ENCODE results near the gene LAMB3.

Gene LAMB3

GRCh38 chr1:209620487-209620884, 31.7 kb downstream of the LAMB3 start (continued):
- TF ChIP-seq HIC1 (tag by site-specific recombination; IDR thresholded peaks at IDR 0.05) (0 out of 2 replicates have a peak, but pooled peaks have one; percentile 15), ZFP41 (tag by site-specific recombination; IDR thresholded peaks at IDR 0.05; ENCODE audit: borderline replicate concordance) (no peak), ZBTB8A (tag by site-specific recombination; IDR thresholded peaks at IDR 0.05) (no peak), BCL6B (tag by site-specific recombination; IDR thresholded peaks at IDR 0.05) (no peak), ZNF843 (tag by site-specific recombination; IDR thresholded peaks at IDR 0.05) (no peak), ZNF610 (tag by site-specific recombination; IDR thresholded peaks at IDR 0.05; ENCODE audit: borderline replicate concordance) (no peak), ZNF768 (tag by site-specific recombination; IDR thresholded peaks at IDR 0.05) (0 out of 2 replicates have a peak, but pooled peaks have one; percentile 64), ZNF362 (tag by site-specific recombination; IDR thresholded peaks at IDR 0.05) (no peak)

GRCh38 chr1:209619696-209620486, 32.3 kb downstream of the LAMB3 start:
- Histone ChIP-seq H3K4me1 (ENCODE audit: control insufficient read depth, insufficient read depth, low read length) (no peaks in the 10 kb centered on the region), H3K9me3 (ENCODE audit: control insufficient read depth, insufficient read depth, low read depth, low read length) (no peaks in the 10 kb centered on the region), H3K4me3 (ENCODE audit: low read depth, low read length) (no peak overlapping the region), H3K36me3 (ENCODE audit: control insufficient read depth in 2 of 2, insufficient read depth in 1 of 2, low read length in 2 of 2) (no peaks in the 10 kb centered on the region), H3K27ac (ENCODE audit: extremely low read depth, low read depth, low read length) (no peak overlapping the region)
- CTCF ChIA-PET, result interaction anchor here (0.6 to 1.1 kb wide), 5 partner anchors 7 to 54 kb away, joined by 3 to 5 read pairs (median 5); no protein-coding TSS in a partner anchor
- POLR2A ChIA-PET, result no interaction called here
- no peak for TF ChIP-seq ZNF626 (tag by site-specific recombination; IDR thresholded peaks at IDR 0.05)
- TF ChIP-seq ZNF513 (tag by site-specific recombination; IDR thresholded peaks at IDR 0.05), result no peak
- no peak for TF ChIP-seq ZNF473 (tag by site-specific recombination; IDR thresholded peaks at IDR 0.05)
- no peak for TF ChIP-seq ZNF76 (tag by site-specific recombination; IDR thresholded peaks at IDR 0.05; ENCODE audit: borderline replicate concordance, low read depth)
- no peak for TF ChIP-seq ZNF24 (tag by site-specific recombination; IDR thresholded peaks at IDR 0.05)
- TF ChIP-seq ZNF776 (tag by site-specific recombination; IDR thresholded peaks at IDR 0.05; ENCODE audit: borderline replicate concordance), result no peak
- no peak for TF ChIP-seq ZNF560 (tag by site-specific recombination; IDR thresholded peaks at IDR 0.05; ENCODE audit: borderline replicate concordance)
- no peak for TF ChIP-seq ZNF23 (tag by site-specific recombination; IDR thresholded peaks at IDR 0.05; ENCODE audit: borderline replicate concordance)
- no peak for TF ChIP-seq ZFP41 (tag by site-specific recombination; IDR thresholded peaks at IDR 0.05; ENCODE audit: borderline replicate concordance)
- TF ChIP-seq ZBTB11 (tag by site-specific recombination; conservative IDR thresholded peaks at IDR 0.05; ENCODE audit: low read depth), result no peak
- no peak for TF ChIP-seq KLF1 (tag by site-specific recombination; IDR thresholded peaks at IDR 0.05)
- no peak for TF ChIP-seq KLF9 (tag by site-specific recombination; IDR thresholded peaks at IDR 0.05; ENCODE audit: low read depth)
- no peak for TF ChIP-seq ZBTB49 (tag by site-specific recombination; IDR thresholded peaks at IDR 0.05; ENCODE audit: low read depth)
- no peak for TF ChIP-seq ZSCAN5A (tag by site-specific recombination; IDR thresholded peaks at IDR 0.05)

All from HEK293 (cell line).